IgD-negative memory B cell (primary cell): ENCODE data around the gene CTXND1. TPM values are rescaled to one million over a fixed set of nuclear protein-coding genes. Genes with fewer than 3 reads are reported as not detected.

Experiments used
- H3K27ac Mint-ChIP-seq, 3 donors: one replicate each; pipeline ENCODE4 v1.8.0; 2020 to 2022; ENCODE audit warnings: mild to moderate bottlenecking in 3 of 3, mixed read lengths in 3 of 3, moderate library complexity in 1 of 3
- H3K27me3 Mint-ChIP-seq: one replicate; pipeline ENCODE4 v1.8.0; 2021; ENCODE audit warnings: mixed read lengths
- H3K36me3 Mint-ChIP-seq: one replicate; pipeline ENCODE4 v1.8.0; 2020; ENCODE audit warnings: mild to moderate bottlenecking, mixed read lengths
- H3K4me1 Mint-ChIP-seq, 3 donors: one replicate each; pipeline ENCODE4 v1.8.0; 2020 to 2022; ENCODE audit warnings: mixed read lengths in 3 of 3, mild to moderate bottlenecking in 1 of 3
- H3K4me3 Mint-ChIP-seq, 4 donors: one replicate each; pipeline ENCODE4 v1.8.0; 2020 to 2022; ENCODE audit warnings: mild to moderate bottlenecking in 4 of 4, mixed read lengths in 4 of 4, moderate library complexity in 3 of 4
- H3K9me3 Mint-ChIP-seq, 3 donors: one replicate each; pipeline ENCODE4 v1.8.0; 2020 to 2021; ENCODE audit warnings: mixed read lengths in 3 of 3, mild to moderate bottlenecking in 1 of 3
- polyA plus RNA-seq: library from polyadenylated mRNA; unstranded; fragments of 300-500 nt; fragmentation: Illumina TruSeq; gene quantifications from one replicate; pipeline ENCODE4 v1.2.3, GENCODE V29; 2021

CTXND1 gene
- polyA plus RNA-seq, 1 donor from 2014 or later, result 0.04 TPM

GRCh38 chr15:80186597-80186996 lies 65.4 kb downstream of the CTXND1 start:
- H3K9me3 Mint-ChIP-seq, result peaks cover 0 to 3% (median 0%) of the 10 kb centered on the region in 3 donors
- no peaks in the 10 kb centered on the region for H3K27me3 Mint-ChIP-seq
- no peak overlapping the region for H3K4me3 Mint-ChIP-seq
- peaks cover 10% of the 10 kb centered on the region for H3K36me3 Mint-ChIP-seq
- H3K27ac Mint-ChIP-seq, result no peak overlapping the region
- H3K4me1 Mint-ChIP-seq, result no peaks in the 10 kb centered on the region

GRCh38 chr15:80186066-80186465 lies 65.9 kb downstream of the CTXND1 start:
- Mint-ChIP-seq H3K36me3 (peaks cover 10% of the 10 kb centered on the region), H3K4me1 (no peaks in the 10 kb centered on the region), H3K27me3 (no peaks in the 10 kb centered on the region), H3K4me3 (no peak overlapping the region), H3K27ac (no peak overlapping the region), H3K9me3 (peaks cover 0 to 3% (median 0%) of the 10 kb centered on the region in 3 donors)

GRCh38 chr15:80185152-80185551 lies 66.9 kb downstream of the CTXND1 start:
- Mint-ChIP-seq H3K4me1 (no peaks in the 10 kb centered on the region), H3K27ac (no peak overlapping the region), H3K27me3 (no peaks in the 10 kb centered on the region), H3K4me3 (no peak overlapping the region), H3K9me3 (peaks cover 0 to 3% (median 0%) of the 10 kb centered on the region in 3 donors), H3K36me3 (peaks cover 10% of the 10 kb centered on the region)

- Mint-ChIP-seq H3K9me3 (peaks cover 0 to 3% (median 0%) of the 10 kb centered on the region in 3 donors), H3K27me3 (no peaks in the 10 kb centered on the region), H3K4me1 (no peaks in the 10 kb centered on the region), H3K27ac (no peak overlapping the region), H3K4me3 (no peak overlapping the region), H3K36me3 (peaks cover 10% of the 10 kb centered on the region)
Measured at GRCh38 chr15:80184554-80184953, 67.5 kb downstream of the CTXND1 start.

- Mint-ChIP-seq H3K4me1 (no peaks in the 10 kb centered on the region), H3K36me3 (peaks cover 10% of the 10 kb centered on the region), H3K9me3 (peaks cover 0 to 3% (median 0%) of the 10 kb centered on the region in 3 donors), H3K27ac (no peak overlapping the region), H3K27me3 (no peaks in the 10 kb centered on the region), H3K4me3 (no peak overlapping the region)
Measured at GRCh38 chr15:80183886-80184285, 68.1 kb downstream of the CTXND1 start.

GRCh38 chr15:80183306-80183705 lies 68.7 kb downstream of the CTXND1 start:
- Mint-ChIP-seq H3K4me1 (no peaks in the 10 kb centered on the region), H3K27me3 (no peaks in the 10 kb centered on the region), H3K4me3 (no peak overlapping the region), H3K9me3 (peaks cover 0 to 3% (median 0%) of the 10 kb centered on the region in 3 donors), H3K36me3 (peaks cover 10% of the 10 kb centered on the region), H3K27ac (no peak overlapping the region)

GRCh38 chr15:80182611-80183261 lies 69.3 kb downstream of the CTXND1 start:
- H3K27ac Mint-ChIP-seq, result no peak overlapping the region
- no peaks in the 10 kb centered on the region for H3K27me3 Mint-ChIP-seq
- no peaks in the 10 kb centered on the region for H3K4me1 Mint-ChIP-seq
- H3K36me3 Mint-ChIP-seq, result peaks cover 12% of the 10 kb centered on the region
- H3K9me3 Mint-ChIP-seq, result peaks cover 0 to 3% (median 0%) of the 10 kb centered on the region in 3 donors
- no peak overlapping the region for H3K4me3 Mint-ChIP-seq

- no peaks in the 10 kb centered on the region for H3K4me1 Mint-ChIP-seq
- H3K27me3 Mint-ChIP-seq, result no peaks in the 10 kb centered on the region
- H3K9me3 Mint-ChIP-seq, result peaks cover 0 to 3% (median 0%) of the 10 kb centered on the region in 3 donors
- peaks cover 8% of the 10 kb centered on the region for H3K36me3 Mint-ChIP-seq
- H3K4me3 Mint-ChIP-seq, result no peak overlapping the region
- no peak overlapping the region for H3K27ac Mint-ChIP-seq
Measured at GRCh38 chr15:80180986-80181385, 71.0 kb downstream of the CTXND1 start.

- H3K36me3 Mint-ChIP-seq, result peaks cover 9% of the 10 kb centered on the region
- no peak overlapping the region for H3K4me3 Mint-ChIP-seq
- no peak overlapping the region for H3K27ac Mint-ChIP-seq
- H3K9me3 Mint-ChIP-seq, result peaks cover 0 to 3% (median 0%) of the 10 kb centered on the region in 3 donors
- H3K4me1 Mint-ChIP-seq, result no peaks in the 10 kb centered on the region
- H3K27me3 Mint-ChIP-seq, result no peaks in the 10 kb centered on the region
Measured at GRCh38 chr15:80180468-80180867, 71.5 kb downstream of the CTXND1 start.

GRCh38 chr15:80179935-80180334 lies 72.1 kb downstream of the CTXND1 start:
- Mint-ChIP-seq H3K27me3 (no peaks in the 10 kb centered on the region), H3K4me1 (no peaks in the 10 kb centered on the region), H3K9me3 (no peaks in the 10 kb centered on the region), H3K27ac (no peak overlapping the region), H3K36me3 (peaks cover 6% of the 10 kb centered on the region), H3K4me3 (no peak overlapping the region)

GRCh38 chr15:80179025-80179759 lies 72.8 kb downstream of the CTXND1 start:
- no peak overlapping the region for H3K27ac Mint-ChIP-seq
- no peaks in the 10 kb centered on the region for H3K9me3 Mint-ChIP-seq
- no peaks in the 10 kb centered on the region for H3K27me3 Mint-ChIP-seq
- no peak overlapping the region for H3K4me3 Mint-ChIP-seq
- H3K36me3 Mint-ChIP-seq, result peaks cover 6% of the 10 kb centered on the region
- H3K4me1 Mint-ChIP-seq, result no peaks in the 10 kb centered on the region

- Mint-ChIP-seq H3K9me3 (no peaks in the 10 kb centered on the region), H3K27ac (no peak overlapping the region), H3K4me1 (peaks cover 0 to 3% (median 0%) of the 10 kb centered on the region in 3 donors), H3K4me3 (no peak overlapping the region), H3K36me3 (peaks cover 6% of the 10 kb centered on the region), H3K27me3 (no peaks in the 10 kb centered on the region)
Measured at GRCh38 chr15:80177156-80177555, 74.9 kb downstream of the CTXND1 start.

GRCh38 chr15:80176443-80176842 lies 75.6 kb downstream of the CTXND1 start:
- H3K9me3 Mint-ChIP-seq, result no peaks in the 10 kb centered on the region

GRCh38 chr15:80175436-80175835 lies 76.6 kb downstream of the CTXND1 start:
- Mint-ChIP-seq H3K9me3 (no peaks in the 10 kb centered on the region), H3K4me3 (no peak overlapping the region), H3K27me3 (no peaks in the 10 kb centered on the region), H3K36me3 (peaks cover 6% of the 10 kb centered on the region), H3K27ac (no peak overlapping the region), H3K4me1 (peaks cover 0 to 3% (median 0%) of the 10 kb centered on the region in 3 donors)

More at GRCh38 chr15:80176443-80176842, 75.6 kb downstream of the CTXND1 start:
- H3K4me3 Mint-ChIP-seq, result no peak overlapping the region
- H3K27me3 Mint-ChIP-seq, result no peaks in the 10 kb centered on the region
- no peak overlapping the region for H3K27ac Mint-ChIP-seq
- H3K4me1 Mint-ChIP-seq, result peaks cover 0 to 3% (median 0%) of the 10 kb centered on the region in 3 donors
- peaks cover 6% of the 10 kb centered on the region for H3K36me3 Mint-ChIP-seq

- H3K36me3 Mint-ChIP-seq, result peaks cover 6% of the 10 kb centered on the region
- no peaks in the 10 kb centered on the region for H3K27me3 Mint-ChIP-seq
- peaks cover 0 to 3% (median 0%) of the 10 kb centered on the region in 3 donors for H3K4me1 Mint-ChIP-seq
- no peak overlapping the region for H3K27ac Mint-ChIP-seq
- no peak overlapping the region for H3K4me3 Mint-ChIP-seq
- H3K9me3 Mint-ChIP-seq, result no peaks in the 10 kb centered on the region
Measured at GRCh38 chr15:80174017-80174746, 77.8 kb downstream of the CTXND1 start.
